ENCODE data around the gene DAPK2.
"Not testable (repeated sequence)": the region's sequence is repeated elsewhere in the genome, so short reads cannot be mapped to it uniquely, and the experiment has no call there.

The DAPK2 gene

DNA sequence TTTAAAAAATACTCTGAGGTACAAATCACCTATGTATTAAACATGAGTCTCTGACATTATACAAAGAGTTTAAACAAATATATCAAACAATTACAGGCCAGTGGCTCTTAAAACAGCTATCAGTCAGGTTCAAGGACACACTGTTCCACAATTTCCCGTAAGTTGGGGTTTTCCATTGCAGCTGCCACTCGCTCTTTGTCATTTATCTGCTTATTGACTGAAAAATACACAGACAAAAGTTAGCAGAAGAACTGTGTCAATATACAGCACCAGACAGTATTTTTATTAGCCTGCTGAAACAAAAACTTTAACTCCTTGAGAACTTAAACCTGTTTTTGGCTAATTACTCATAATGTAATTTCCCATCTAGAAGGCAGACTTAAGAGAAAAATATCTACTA lies 26.5 kb upstream of the DAPK2 start:
- DNase-seq (ENCODE audit: insufficient read length, low spot score) (no peak), FAIRE-seq (no peak)
- no peak for TF ChIP-seq TAF1 (IDR thresholded peaks at IDR 0.05; ENCODE audit: low read depth, low read length)
- TF ChIP-seq PAX5 (IDR thresholded peaks at IDR 0.05; ENCODE audit: insufficient read depth, low read length, severe bottlenecking) = no peak
- no peak for TF ChIP-seq POU2F2 (IDR thresholded peaks at IDR 0.05; ENCODE audit: low read depth, low read length)
- TF ChIP-seq SPI1 (IDR thresholded peaks at IDR 0.05; ENCODE audit: low read depth, low read length) = no peak
- no peak for TF ChIP-seq POLR2AphosphoS5 (IDR thresholded peaks at IDR 0.05; ENCODE audit: low read depth, low read length)
- TF ChIP-seq POLR2A (IDR thresholded peaks at IDR 0.05; ENCODE audit: low read depth, low read length) = no peak

DNA sequence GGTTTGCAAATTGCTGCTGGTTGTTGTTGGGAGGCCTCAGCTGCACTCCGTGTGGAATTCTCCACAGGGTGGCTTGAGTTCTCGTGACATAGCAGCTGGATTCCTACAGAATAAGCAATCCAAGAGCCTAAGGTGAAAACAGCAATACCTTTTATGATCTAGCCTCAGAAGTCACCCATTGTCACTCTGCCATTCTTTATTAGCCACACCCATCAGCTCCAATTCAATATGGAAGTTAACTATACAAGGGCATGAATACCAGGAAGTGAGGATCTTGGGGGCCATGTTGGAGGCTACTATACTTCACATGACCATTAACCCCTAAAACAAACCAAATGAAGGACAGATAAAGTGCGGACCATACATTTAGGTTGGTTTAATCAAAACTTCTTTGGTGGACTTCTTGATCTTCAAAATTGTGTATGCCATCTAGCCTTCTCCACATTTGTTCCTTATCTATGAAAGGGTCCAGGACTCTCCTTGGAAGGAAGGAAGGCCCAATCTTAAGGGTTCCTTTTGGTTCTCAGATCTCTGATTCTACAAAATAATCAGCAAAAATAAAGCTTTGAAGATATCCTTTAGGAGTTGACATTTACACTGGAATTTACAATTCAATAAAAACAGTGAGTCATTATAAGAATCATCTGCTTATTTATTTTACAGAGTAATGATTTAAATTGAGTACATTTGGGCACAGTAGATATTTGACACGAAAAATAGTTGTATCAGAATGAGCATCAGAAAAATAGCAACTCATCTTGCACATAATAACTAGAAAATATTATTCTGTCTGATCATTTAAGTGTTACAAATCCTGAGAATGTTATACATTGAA lies 25.9 kb upstream of the DAPK2 start:
- FAIRE-seq (no peak), DNase-seq (ENCODE audit: insufficient read length, low spot score) (no peak)
- TF ChIP-seq PAX5 (IDR thresholded peaks at IDR 0.05; ENCODE audit: insufficient read depth, low read length, severe bottlenecking) = no peak
- no peak for TF ChIP-seq SPI1 (IDR thresholded peaks at IDR 0.05; ENCODE audit: low read depth, low read length)
- no peak for TF ChIP-seq TAF1 (IDR thresholded peaks at IDR 0.05; ENCODE audit: low read depth, low read length)
- no peak for TF ChIP-seq POLR2A (IDR thresholded peaks at IDR 0.05; ENCODE audit: low read depth, low read length)

DNA sequence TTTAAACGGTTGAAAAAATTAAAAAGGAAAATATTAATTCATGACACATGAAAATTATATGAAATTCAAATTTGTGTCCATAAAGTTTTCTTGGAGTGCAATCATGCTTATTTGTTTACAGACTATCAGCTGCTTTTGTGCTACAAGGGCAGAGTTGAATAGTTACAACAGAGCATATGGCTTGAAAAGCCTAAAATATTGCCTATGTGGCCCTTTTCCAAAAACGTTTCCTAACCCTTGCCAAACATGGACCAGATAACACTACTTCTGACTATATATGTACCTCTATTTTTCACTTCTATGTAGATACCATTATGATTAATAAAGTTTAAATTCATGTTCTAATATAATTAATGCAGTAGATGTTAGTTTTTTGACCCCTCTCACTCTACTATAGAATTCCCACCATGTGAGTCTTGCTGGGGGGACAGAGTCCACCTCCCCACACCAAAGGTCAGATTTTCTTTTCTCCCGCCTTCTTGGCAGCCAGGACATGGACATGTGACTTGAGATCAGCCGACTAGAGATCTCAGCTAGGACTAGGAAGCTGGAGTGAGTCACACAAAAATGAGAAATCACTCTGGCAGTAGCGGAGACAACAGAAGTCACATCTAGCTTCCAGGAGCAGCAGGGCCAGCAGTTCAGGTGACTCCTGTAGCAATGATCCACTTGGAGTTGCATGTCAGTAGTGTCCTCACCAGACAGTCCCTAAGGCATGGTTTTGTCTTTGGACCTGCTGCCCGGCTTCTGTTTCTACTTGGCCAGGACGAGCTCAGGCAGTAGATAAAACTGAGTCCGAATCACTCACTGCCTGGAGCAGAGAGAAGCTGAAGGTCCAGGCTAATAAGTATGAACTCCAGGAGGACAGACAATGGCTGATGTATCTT lies 24.9 kb upstream of the DAPK2 start:
- no peak for FAIRE-seq
- no peak for DNase-seq (ENCODE audit: insufficient read length, low spot score)
- TF ChIP-seq PAX5 (IDR thresholded peaks at IDR 0.05; ENCODE audit: insufficient read depth, low read length, severe bottlenecking) = no peak
- no peak for TF ChIP-seq TAF1 (IDR thresholded peaks at IDR 0.05; ENCODE audit: low read depth, low read length)
- no peak for TF ChIP-seq POLR2A (IDR thresholded peaks at IDR 0.05; ENCODE audit: low read depth, low read length)

DNA sequence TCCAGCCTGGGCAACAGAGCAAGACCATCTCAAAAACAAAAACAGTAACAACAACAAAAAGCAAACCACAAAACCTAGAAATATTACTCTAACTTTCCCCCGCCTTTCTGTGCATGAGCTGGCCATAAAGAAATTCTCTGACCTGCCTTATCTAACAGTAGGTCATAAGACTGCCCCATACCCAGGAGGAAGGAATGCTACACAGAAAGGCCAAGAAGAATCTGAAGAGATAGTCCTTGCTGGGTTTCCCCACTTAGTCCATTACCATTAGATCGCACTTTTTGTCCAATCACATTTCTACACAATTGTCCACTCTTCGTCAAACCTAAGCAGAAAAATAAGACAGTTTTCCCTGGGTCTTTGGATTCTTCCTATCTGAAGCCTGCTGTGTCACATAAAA lies 23.8 kb upstream of the DAPK2 start:
- no peak for FAIRE-seq
- no peak for TF ChIP-seq TAF1 (IDR thresholded peaks at IDR 0.05; ENCODE audit: low read depth, low read length)
- no peak for TF ChIP-seq SPI1 (IDR thresholded peaks at IDR 0.05; ENCODE audit: low read depth, low read length)
- no peak for TF ChIP-seq POU2F2 (IDR thresholded peaks at IDR 0.05; ENCODE audit: low read depth, low read length)
- no peak for TF ChIP-seq POLR2AphosphoS5 (IDR thresholded peaks at IDR 0.05; ENCODE audit: low read depth, low read length)
- no peak for TF ChIP-seq POLR2A (IDR thresholded peaks at IDR 0.05; ENCODE audit: low read depth, low read length)
- no peak for TF ChIP-seq PAX5 (IDR thresholded peaks at IDR 0.05; ENCODE audit: insufficient read depth, low read length, severe bottlenecking)
- DNase-seq (ENCODE audit: insufficient read length, low spot score) = no peak

- DNase-seq (ENCODE audit: insufficient read length, low spot score) (no peak), FAIRE-seq (peak; percentile 40)
- TF ChIP-seq TAF1 (IDR thresholded peaks at IDR 0.05; ENCODE audit: low read depth, low read length) (no peak), PAX5 (IDR thresholded peaks at IDR 0.05; ENCODE audit: insufficient read depth, low read length, severe bottlenecking) (no peak), SPI1 (IDR thresholded peaks at IDR 0.05; ENCODE audit: low read depth, low read length) (no peak), POLR2A (IDR thresholded peaks at IDR 0.05; ENCODE audit: low read depth, low read length) (no peak), POLR2AphosphoS5 (IDR thresholded peaks at IDR 0.05; ENCODE audit: low read depth, low read length) (no peak), POU2F2 (IDR thresholded peaks at IDR 0.05; ENCODE audit: low read depth, low read length) (no peak)
Observed at GRCh38 chr15:64068133-64068532, 21.8 kb upstream of the DAPK2 start.

GRCh38 chr15:64067564-64068030 lies 21.3 kb upstream of the DAPK2 start:
- peak; percentile 39 for DNase-seq (ENCODE audit: insufficient read length, low spot score)
- no peak for TF ChIP-seq POU2F2 (IDR thresholded peaks at IDR 0.05; ENCODE audit: low read depth, low read length)
- no peak for TF ChIP-seq PAX5 (IDR thresholded peaks at IDR 0.05; ENCODE audit: insufficient read depth, low read length, severe bottlenecking)
- TF ChIP-seq TAF1 (IDR thresholded peaks at IDR 0.05; ENCODE audit: low read depth, low read length) = no peak
- FAIRE-seq = peak; percentile 81

- FAIRE-seq = no peak
- DNase-seq (ENCODE audit: insufficient read length, low spot score) = no peak
- TF ChIP-seq TAF1 (IDR thresholded peaks at IDR 0.05; ENCODE audit: low read depth, low read length) (no peak), SPI1 (IDR thresholded peaks at IDR 0.05; ENCODE audit: low read depth, low read length) (no peak)
Observed at GRCh38 chr15:64066451-64066850, 20.2 kb upstream of the DAPK2 start.

- no peak for DNase-seq (ENCODE audit: insufficient read length, low spot score)
- TF ChIP-seq POLR2AphosphoS5 (IDR thresholded peaks at IDR 0.05; ENCODE audit: low read depth, low read length) (no peak), POLR2A (IDR thresholded peaks at IDR 0.05; ENCODE audit: low read depth, low read length) (no peak), POU2F2 (IDR thresholded peaks at IDR 0.05; ENCODE audit: low read depth, low read length) (no peak)
- no peak for FAIRE-seq
Observed at GRCh38 chr15:64060716-64061115, 14.4 kb upstream of the DAPK2 start.

- DNase-seq (ENCODE audit: insufficient read length, low spot score); FAIRE-seq: not testable (repeated sequence)
Observed at GRCh38 chr15:64059104-64059503, 12.8 kb upstream of the DAPK2 start.

GRCh38 chr15:64058279-64058678 lies 12.0 kb upstream of the DAPK2 start:
- FAIRE-seq = peak; percentile 5
- no peak for TF ChIP-seq TAF1 (IDR thresholded peaks at IDR 0.05; ENCODE audit: low read depth, low read length)
- no peak for TF ChIP-seq POLR2A (IDR thresholded peaks at IDR 0.05; ENCODE audit: low read depth, low read length)
- TF ChIP-seq POU2F2 (IDR thresholded peaks at IDR 0.05; ENCODE audit: low read depth, low read length) = no peak
- no peak for TF ChIP-seq PAX5 (IDR thresholded peaks at IDR 0.05; ENCODE audit: insufficient read depth, low read length, severe bottlenecking)
- TF ChIP-seq POLR2AphosphoS5 (IDR thresholded peaks at IDR 0.05; ENCODE audit: low read depth, low read length) = no peak
- no peak for TF ChIP-seq SPI1 (IDR thresholded peaks at IDR 0.05; ENCODE audit: low read depth, low read length)

DNA sequence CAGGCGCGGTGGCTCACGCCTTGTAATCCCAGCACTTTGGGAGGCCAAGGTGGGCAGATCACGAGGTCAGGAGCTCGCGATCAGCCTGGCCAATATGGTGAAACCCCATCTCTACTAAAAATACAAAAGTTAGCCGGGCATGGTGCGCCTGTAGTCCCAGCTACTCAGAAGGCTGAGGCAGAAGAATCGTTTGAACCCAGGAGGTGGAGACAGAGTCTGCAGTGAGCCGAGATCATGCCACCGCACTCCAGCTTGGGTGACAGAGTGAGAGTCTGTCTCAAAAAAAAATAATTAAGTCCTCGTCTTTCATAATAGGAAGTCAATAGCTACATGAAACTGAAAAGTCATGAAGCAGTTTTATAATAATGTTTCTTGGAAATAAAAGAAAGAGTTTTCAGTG lies 7.4 kb upstream of the DAPK2 start:
- FAIRE-seq = not testable (repeated sequence)

More at GRCh38 chr15:64058279-64058678, 12.0 kb upstream of the DAPK2 start:
- no peak for DNase-seq (ENCODE audit: insufficient read length, low spot score)

More for the DNA sequence above, 7.4 kb upstream of the DAPK2 start:
- DNase-seq (ENCODE audit: insufficient read length, low spot score) = not testable (repeated sequence)
